K562 (cell line): ENCODE data around the gene CPED1. TPM values are rescaled to one million over a fixed set of nuclear protein-coding genes. Genes with fewer than 3 reads are reported as not detected.

Experiments
- CREB5 ChIP-seq: fragments of 250-450 bp; sonication (Bioruptor Pico); IDR thresholded peaks from 2 replicates; pipeline ENCODE4 v1.5.0; 2020; ENCODE audit warnings: mild to moderate bottlenecking
- HDAC2 ChIP-seq: fragments of 450-650 bp; IDR thresholded peaks from 2 replicates; pipeline ENCODE4 v1.6.1; 2016; ENCODE audit warnings: mild to moderate bottlenecking
- HMBOX1 ChIP-seq: sonication (generic); IDR thresholded peaks from 2 replicates; pipeline ENCODE4 v1.6.1; 2016
- MBD2 ChIP-seq: sonication (generic); IDR thresholded peaks from 2 replicates; pipeline ENCODE4 v1.6.1; 2016; ENCODE audit warnings: low read depth, borderline replicate concordance
- MEF2D ChIP-seq: conservative IDR thresholded peaks from 2 replicates; pipeline ENCODE4 v1.6.1; 2016; ENCODE audit warnings: low read depth, missing genetic modification characterization, missing compliant biosample characterization
- OTX1 ChIP-seq: fragments of 450-650 bp; formaldehyde crosslinking; IDR thresholded peaks from 2 replicates; pipeline ENCODE4 v1.4.0; 2022; ENCODE audit warnings: mild to moderate bottlenecking
- RCOR1 ChIP-seq, 2 experiments: IDR thresholded peaks; 2 replicates each; pipeline ENCODE4 v1.6.1; 2012; ENCODE audit warnings: low read depth in 2 of 2, low read length in 2 of 2, borderline replicate concordance in 1 of 2, improper control_type of control experiment in 1 of 2
- TARDBP ChIP-seq: fragments of 450-650 bp; IDR thresholded peaks from 2 replicates; pipeline ENCODE4 v1.6.1; 2016
- ZBTB40 ChIP-seq, 2 experiments: fragments of 450-650 bp in 1 of 2; sonication (generic) in 1 of 2; formaldehyde crosslinking in 1 of 2; IDR thresholded peaks; 2 replicates each; pipeline versions ENCODE4 v1.7.1 to v1.9.0; 2016 to 2022; ENCODE audit warnings: inconsistent platforms in 1 of 2, mild to moderate bottlenecking in 1 of 2, missing genetic modification reagents in 1 of 2
- ZBTB7A ChIP-seq: IDR thresholded peaks from 2 replicates; pipeline ENCODE4 v1.6.1; 2011; ENCODE audit warnings: low read depth, mild to moderate bottlenecking, low read length, moderate library complexity, borderline replicate concordance; ENCODE audit not compliant: control insufficient read depth
- ZNF277 ChIP-seq: fragments of 250-450 bp; sonication (Bioruptor Pico); IDR thresholded peaks from 2 replicates; pipeline ENCODE4 v1.8.0; 2022; ENCODE audit warnings: inconsistent platforms, mild to moderate bottlenecking, moderate library complexity, borderline replicate concordance
- polyA plus RNA-seq, 8 experiments: library from polyadenylated mRNA; depleted of rRNA in 4 of 8; stranded (reverse) in 5 of 8; unstranded in 3 of 8; fragments of >200 nt; fragmentation: Nextera tagmentation in 2 of 8; fragmentation: Illumina TruSeq in 1 of 8; extraction: Ambion mirVana in 2 of 8; extraction: Trizol in 1 of 8; gene quantifications; 2 replicates each; pipeline versions ENCODE4 v1.2.1 to v1.2.3, GENCODE V29; 2011 to 2014; ENCODE audit warnings: inconsistent platforms in 1 of 8, missing spikeins in 1 of 8
- total RNA-seq, 7 experiments: library from RNA; depleted of rRNA in 6 of 7; stranded (reverse); fragments of >200 nt in 6 of 7; fragmentation: Illumina TruSeq in 2 of 7; extraction: Trizol in 2 of 7; gene quantifications; 2 replicates each; pipeline versions ENCODE4 v1.2.1 to v1.2.3, GENCODE V29; 2011 to 2021; ENCODE audit warnings: low replicate concordance in 1 of 7
- TF ChIP-seq, protein P1 (sequence below), 3 experiments: IDR thresholded peaks in 2 of 3; conservative IDR thresholded peaks in 1 of 3; 2 replicates each; pipeline ENCODE4 v1.5.1; 2011 to 2012; ENCODE audit warnings: low read length in 3 of 3, mild to moderate bottlenecking in 3 of 3, control low read depth in 2 of 3, improper control_type of control experiment in 1 of 3, inconsistent platforms in 1 of 3, low read depth in 1 of 3, mixed read lengths in 1 of 3, moderate library complexity in 1 of 3; ENCODE audit not compliant: insufficient read depth in 2 of 3

The CPED1 gene
- total and polyA plus RNA-seq, 9 of the 15 experiments (the other 6 are each of a cell fraction or from before 2014, with no cell fraction given) = 195 to 393 (median 290) TPM

- TF ChIP-seq TARDBP (no peak), ZBTB40 (IDR thresholded peaks at IDR 0.05) (0 out of 2 replicates have a peak, but pooled peaks have one; percentile 38), ZBTB40 (CRISPR knock-in tag; IDR thresholded peaks at IDR 0.05) (no peak), HDAC2 (peak; percentile 31; the same call in 1 of the 2 replicates), CREB5 (CRISPR knock-in tag) (no peak), MEF2D (no peak), ZBTB7A (no peak), ZNF277 (CRISPR knock-in tag) (0 out of 2 replicates have a peak, but pooled peaks have one; percentile 10), RCOR1 (IDR thresholded peaks at IDR 0.05; ENCODE audit: borderline replicate concordance in 1 of 2, low read depth in 2 of 2, low read length in 2 of 2) (peak; percentile 4 to 29; a peak in 1 of 4 replicates), OTX1 (CRISPR knock-in tag) (no peak), MBD2 (no peak), HMBOX1 (peak; percentile 62)
- TF ChIP-seq, protein P1, sequence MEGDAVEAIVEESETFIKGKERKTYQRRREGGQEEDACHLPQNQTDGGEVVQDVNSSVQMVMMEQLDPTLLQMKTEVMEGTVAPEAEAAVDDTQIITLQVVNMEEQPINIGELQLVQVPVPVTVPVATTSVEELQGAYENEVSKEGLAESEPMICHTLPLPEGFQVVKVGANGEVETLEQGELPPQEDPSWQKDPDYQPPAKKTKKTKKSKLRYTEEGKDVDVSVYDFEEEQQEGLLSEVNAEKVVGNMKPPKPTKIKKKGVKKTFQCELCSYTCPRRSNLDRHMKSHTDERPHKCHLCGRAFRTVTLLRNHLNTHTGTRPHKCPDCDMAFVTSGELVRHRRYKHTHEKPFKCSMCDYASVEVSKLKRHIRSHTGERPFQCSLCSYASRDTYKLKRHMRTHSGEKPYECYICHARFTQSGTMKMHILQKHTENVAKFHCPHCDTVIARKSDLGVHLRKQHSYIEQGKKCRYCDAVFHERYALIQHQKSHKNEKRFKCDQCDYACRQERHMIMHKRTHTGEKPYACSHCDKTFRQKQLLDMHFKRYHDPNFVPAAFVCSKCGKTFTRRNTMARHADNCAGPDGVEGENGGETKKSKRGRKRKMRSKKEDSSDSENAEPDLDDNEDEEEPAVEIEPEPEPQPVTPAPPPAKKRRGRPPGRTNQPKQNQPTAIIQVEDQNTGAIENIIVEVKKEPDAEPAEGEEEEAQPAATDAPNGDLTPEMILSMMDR (IDR thresholded peaks at IDR 0.05 in 2 of 3, conservative IDR thresholded peaks at IDR 0.05 in 1 of 3; ENCODE audit: insufficient read depth in 2 of 3, low read depth in 1 of 3, low read length in 3 of 3) = no peak
Measured at GRCh38 chr7:121006711-121007315, 18.3 kb downstream of the CPED1 start (continued).
